Ascending aorta (tissue), 2 donors: ENCODE results near the gene IRAK3. TPM values are rescaled to one million over a fixed set of nuclear protein-coding genes. Genes with fewer than 3 reads are reported as not detected.
"Not testable (repeated sequence)": the region's sequence is repeated elsewhere in the genome, so short reads cannot be mapped to it uniquely, and the experiment has no call there.

ENCODE experiments used
- DNase-seq, 2 donors: peaks; one replicate each; pipeline ENCODE4 v3.0.0-alpha.2; 2019; ENCODE audit warnings: low spot score in 2 of 2
- H3K27ac ChIP-seq, 2 donors: fragments of 200-600 bp; sonication (generic); one replicate each; pipeline ENCODE4 v1.5.1; 2016 to 2017; ENCODE audit warnings: mild to moderate bottlenecking in 1 of 2
- H3K27me3 ChIP-seq: fragments of 200-600 bp; sonication (generic); one replicate; pipeline ENCODE4 v1.5.1; 2017
- H3K36me3 ChIP-seq, 2 donors: fragments of 200-600 bp; sonication (generic); one replicate each; pipeline ENCODE4 v1.5.1; 2016
- H3K4me1 ChIP-seq, 2 donors: fragments of 200-600 bp; sonication (generic); one replicate each; pipeline ENCODE4 v1.5.1; 2016 to 2017; ENCODE audit warnings: mild to moderate bottlenecking in 1 of 2
- H3K4me3 ChIP-seq, 2 donors: fragments of 200-600 bp; sonication (generic); one replicate each; pipeline ENCODE4 v1.5.1; 2016 to 2017; ENCODE audit warnings: mild to moderate bottlenecking in 1 of 2
- H3K9me3 ChIP-seq, 2 donors: fragments of 200-600 bp; sonication (generic); one replicate each; pipeline ENCODE4 v1.5.1; 2016
- intact Hi-C: fragments of 100-400 bp; cut with DNase I; formaldehyde crosslinking; loops from one replicate; pipeline ENCODE4 v1.15.1; 2023
- total RNA-seq: library from RNA; depleted of rRNA; stranded (reverse); fragments of >200 nt; gene quantifications from one replicate; pipeline ENCODE4 v1.1.0, GENCODE V29; 2016
- TF ChIP-seq, protein P1 (sequence below), 3 experiments: fragments of 200-600 bp in 2 of 3; fragments of 450-650 bp in 1 of 3; sonication (generic) in 2 of 3; IDR thresholded peaks; one replicate each; pipeline ENCODE4 v1.5.1; 2016 to 2019; ENCODE audit warnings: antibody characterized with exemption in 3 of 3, mild to moderate bottlenecking in 1 of 3, moderate library complexity in 1 of 3

The IRAK3 gene
- total RNA-seq, 1 donor from 2014 or later, result 35.9 TPM

DNA sequence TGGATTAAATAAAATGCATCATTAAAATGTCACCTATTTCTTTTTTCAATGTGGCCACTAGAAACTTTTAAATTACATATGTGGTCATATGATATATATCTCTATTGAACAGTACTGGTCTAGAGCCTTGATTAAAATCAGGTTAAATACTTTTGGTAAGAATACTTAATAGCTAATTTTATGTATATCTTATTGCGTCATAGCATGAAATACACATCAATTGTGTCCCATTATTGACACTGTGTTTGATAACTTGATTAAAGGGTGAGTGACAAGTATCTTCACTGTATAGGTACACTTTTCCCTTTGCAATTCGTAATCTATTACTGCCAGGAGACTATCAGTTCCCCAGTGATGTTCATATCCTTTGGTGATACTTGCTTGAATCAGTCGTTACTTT lies 108.9 kb downstream of the IRAK3 start:
- Histone ChIP-seq H3K9me3 (no peaks in the 10 kb centered on the region), H3K36me3 (no peaks in the 10 kb centered on the region), H3K4me3 (no peak overlapping the region), H3K27ac (no peak overlapping the region), H3K27me3 (no peaks in the 10 kb centered on the region), H3K4me1 (no peaks in the 10 kb centered on the region)
- no peak for DNase-seq
- TF ChIP-seq, protein P1, sequence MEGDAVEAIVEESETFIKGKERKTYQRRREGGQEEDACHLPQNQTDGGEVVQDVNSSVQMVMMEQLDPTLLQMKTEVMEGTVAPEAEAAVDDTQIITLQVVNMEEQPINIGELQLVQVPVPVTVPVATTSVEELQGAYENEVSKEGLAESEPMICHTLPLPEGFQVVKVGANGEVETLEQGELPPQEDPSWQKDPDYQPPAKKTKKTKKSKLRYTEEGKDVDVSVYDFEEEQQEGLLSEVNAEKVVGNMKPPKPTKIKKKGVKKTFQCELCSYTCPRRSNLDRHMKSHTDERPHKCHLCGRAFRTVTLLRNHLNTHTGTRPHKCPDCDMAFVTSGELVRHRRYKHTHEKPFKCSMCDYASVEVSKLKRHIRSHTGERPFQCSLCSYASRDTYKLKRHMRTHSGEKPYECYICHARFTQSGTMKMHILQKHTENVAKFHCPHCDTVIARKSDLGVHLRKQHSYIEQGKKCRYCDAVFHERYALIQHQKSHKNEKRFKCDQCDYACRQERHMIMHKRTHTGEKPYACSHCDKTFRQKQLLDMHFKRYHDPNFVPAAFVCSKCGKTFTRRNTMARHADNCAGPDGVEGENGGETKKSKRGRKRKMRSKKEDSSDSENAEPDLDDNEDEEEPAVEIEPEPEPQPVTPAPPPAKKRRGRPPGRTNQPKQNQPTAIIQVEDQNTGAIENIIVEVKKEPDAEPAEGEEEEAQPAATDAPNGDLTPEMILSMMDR (IDR thresholded peaks at IDR 0.05), result no peak
- intact Hi-C loops, result no loop called here

DNA sequence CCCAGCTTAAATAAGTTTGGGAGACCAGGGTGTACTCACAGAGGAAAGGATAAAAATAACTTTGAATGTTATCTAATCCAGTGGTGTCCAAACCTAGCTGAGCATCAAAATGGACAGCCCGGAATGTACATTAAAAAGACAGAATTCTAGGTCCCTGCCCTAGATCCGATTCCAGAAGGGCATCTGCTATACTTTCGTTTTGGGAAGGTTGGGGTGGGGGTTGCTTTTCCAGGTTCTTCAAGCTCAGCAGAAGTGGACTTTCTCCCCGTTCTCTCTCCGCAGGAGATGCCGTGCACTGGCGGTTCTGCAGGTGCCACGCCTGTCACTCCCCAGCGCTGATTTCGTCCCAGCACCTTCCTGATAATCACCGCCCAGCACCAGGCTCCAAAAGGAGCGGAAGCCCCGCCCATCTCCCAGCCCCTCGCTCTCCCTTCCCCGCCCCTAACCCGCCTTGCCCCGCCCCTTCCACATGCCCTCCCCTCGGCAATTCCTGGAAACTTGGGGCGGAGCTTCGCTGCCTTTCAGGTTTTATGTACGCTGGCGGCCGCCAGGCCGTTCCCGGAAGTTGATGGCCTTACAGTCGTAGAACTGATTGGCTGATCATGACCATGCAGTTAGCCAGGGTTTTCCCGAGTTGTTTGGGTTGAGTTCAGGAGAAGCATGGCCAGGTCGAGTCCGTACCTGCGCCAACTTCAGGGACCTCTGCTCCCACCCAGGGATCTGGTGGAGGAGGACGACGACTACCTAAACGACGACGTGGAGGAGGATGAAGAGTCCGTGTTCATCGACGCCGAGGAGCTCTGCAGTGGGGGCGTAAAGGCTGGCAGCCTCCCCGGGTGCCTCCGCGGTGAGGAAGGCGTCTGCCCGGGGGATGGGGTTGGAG lies 113.2 kb downstream of the IRAK3 start, which contains the start of gene HELB:
Gene HELB, plus strand, starts transcription at position 550 of the 883 bp plus-strand sequence. Its CDS starts 111 bp downstream, at position 661.
- Histone ChIP-seq H3K4me1 (peaks cover 0 to 4% of the 10 kb centered on the region in 2 donors), H3K27ac (peak within 1 kb of the TSS; percentile 67 to 71), H3K9me3 (no peaks in the 10 kb centered on the region), H3K36me3 (no peaks in the 10 kb centered on the region), H3K27me3 (no peaks in the 10 kb centered on the region), H3K4me3 (peak within 1 kb of the TSS; percentile 79 to 82)
- TF ChIP-seq, protein P1 (IDR thresholded peaks at IDR 0.05), result no peak
- intact Hi-C loops, result loop anchor here (1.0 to 10.0 kb wide), 6 partner anchors 115 to 1025 kb away; partner anchors contain the start of genes CAND1, IRAK3, LLPH and MSRB3
- DNase-seq, result peak; percentile 93 to 99

DNA sequence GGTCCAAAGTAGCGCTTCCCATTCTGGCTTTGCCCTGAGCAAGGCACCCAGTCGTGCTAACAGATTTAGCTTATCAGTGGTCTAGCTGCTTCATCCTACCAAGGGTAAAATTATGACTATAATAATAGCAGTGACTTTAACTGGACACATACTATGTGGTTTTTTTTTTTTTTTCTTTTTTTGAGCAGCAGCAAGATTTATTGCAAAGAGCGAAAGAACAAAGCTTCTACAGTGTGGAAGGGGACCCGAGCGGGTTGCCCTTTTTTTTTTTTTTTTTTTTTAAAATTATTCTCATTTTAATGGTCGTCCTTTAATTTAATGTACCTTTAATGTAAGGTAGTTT lies 113.8 kb downstream of the IRAK3 start:
- TF ChIP-seq, protein P1 (IDR thresholded peaks at IDR 0.05), result no peak
- Histone ChIP-seq H3K27me3 (no peaks in the 10 kb centered on the region), H3K4me3 (peak overlapping the region; percentile 79 to 82), H3K27ac (peak overlapping the region; percentile 67 to 71), H3K36me3 (no peaks in the 10 kb centered on the region), H3K9me3 (no peaks in the 10 kb centered on the region), H3K4me1 (peaks cover 0 to 4% of the 10 kb centered on the region in 2 donors)
- intact Hi-C loops, result loop anchor here (1.0 to 10.0 kb wide), 6 partner anchors 115 to 1025 kb away; partner anchors contain the start of genes CAND1, IRAK3, LLPH and MSRB3
- DNase-seq, result no peak

DNA sequence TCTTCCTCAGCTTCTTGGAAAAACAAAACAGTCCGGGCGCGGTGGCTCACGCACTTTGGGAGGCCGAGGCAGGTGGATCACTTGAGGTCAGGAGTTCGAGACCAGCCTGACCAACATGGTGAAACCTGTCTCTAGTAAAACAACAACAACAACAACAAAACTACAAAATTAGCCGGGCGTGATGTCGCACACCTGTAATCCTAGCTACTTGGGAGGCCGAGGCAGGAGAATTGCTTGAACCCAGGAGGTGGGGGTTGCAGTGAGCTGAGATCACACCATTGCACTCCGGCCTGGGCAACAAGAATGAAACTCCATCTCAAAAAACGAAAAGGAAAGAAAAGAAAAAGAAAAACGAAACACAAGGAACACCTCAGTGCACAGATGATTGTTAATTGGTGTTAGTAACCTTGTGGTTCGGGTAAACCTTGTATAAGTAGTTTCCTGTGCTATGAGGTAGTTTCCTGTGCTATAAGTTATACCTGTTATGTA lies 114.3 kb downstream of the IRAK3 start:
- H3K9me3 ChIP-seq, H3K4me1 ChIP-seq, DNase-seq, H3K36me3 ChIP-seq, H3K27ac ChIP-seq, H3K27me3 ChIP-seq: not testable (repeated sequence)
- peak overlapping the region in 1 of 2 donors; percentile 79 for H3K4me3 ChIP-seq
- intact Hi-C loops, result loop anchor here (5.0 to 10.0 kb wide), 5 partner anchors 116 to 1026 kb away; partner anchors contain the start of genes CAND1, IRAK3, LLPH and MSRB3

Other genes starting within 250 kb of the IRAK3 start
- gene LLPH, start 58.5 kb upstream of the IRAK3 start, total RNA-seq, result 0.21 TPM
- gene TMBIM4, start 19.2 kb upstream of the IRAK3 start, total RNA-seq, result 114 TPM
- 3.1 TPM for gene HELB, start 113.3 kb downstream of the IRAK3 start, total RNA-seq